IMR-90 (cell line): ENCODE results near the gene SLC30A1.

ENCODE experiments used
- BHLHE40 ChIP-seq: fragments of 150-350 bp; IDR thresholded peaks from 2 replicates; pipeline ENCODE4 v1.6.1; 2016; ENCODE audit warnings: mild to moderate bottlenecking, low read depth, low read length
- CEBPB ChIP-seq: IDR thresholded peaks from 2 replicates; pipeline ENCODE4 v1.6.1; 2012; ENCODE audit warnings: low read depth, low read length, improper control_type of control experiment
- CHD1 ChIP-seq: IDR thresholded peaks from 2 replicates; pipeline ENCODE4 v1.6.1; 2012; ENCODE audit warnings: low read depth, low read length, improper control_type of control experiment
- ELK1 ChIP-seq: fragments of 150-350 bp; IDR thresholded peaks from 2 replicates; pipeline ENCODE4 v1.6.1; 2016; ENCODE audit warnings: low read depth, mild to moderate bottlenecking, low read length, moderate library complexity, borderline replicate concordance
- FOS ChIP-seq: fragments of 150-350 bp; IDR thresholded peaks from 2 replicates; pipeline ENCODE4 v1.6.1; 2016; ENCODE audit warnings: low read depth, low read length
- MAFK ChIP-seq: IDR thresholded peaks from 2 replicates; pipeline ENCODE4 v1.6.1; 2012; ENCODE audit warnings: low read depth, low read length, improper control_type of control experiment
- MAZ ChIP-seq: IDR thresholded peaks from 2 replicates; pipeline ENCODE4 v1.6.1; 2012; ENCODE audit warnings: low read depth, mild to moderate bottlenecking, low read length, improper control_type of control experiment, moderate library complexity, borderline replicate concordance
- NFE2L2 ChIP-seq: fragments of 150-350 bp; IDR thresholded peaks from 2 replicates; pipeline ENCODE4 v1.6.1; 2016; ENCODE audit warnings: low read depth, mild to moderate bottlenecking, low read length
- POLR2A ChIP-seq: IDR thresholded peaks from 2 replicates; pipeline ENCODE4 v1.6.1; 2012; ENCODE audit warnings: mild to moderate bottlenecking, low read depth, low read length
- RAD21 ChIP-seq: IDR thresholded peaks from 2 replicates; pipeline ENCODE4 v1.6.1; 2012; ENCODE audit warnings: low read length, improper control_type of control experiment
- RCOR1 ChIP-seq: IDR thresholded peaks from 2 replicates; pipeline ENCODE4 v1.6.1; 2012; ENCODE audit warnings: mild to moderate bottlenecking, low read length, improper control_type of control experiment; ENCODE audit not compliant: insufficient replicate concordance
- RFX5 ChIP-seq: IDR thresholded peaks from 2 replicates; pipeline ENCODE4 v1.8.0; 2012; ENCODE audit warnings: low read depth, mild to moderate bottlenecking, low read length, moderate library complexity
- TF ChIP-seq, protein P1 (sequence below): conservative IDR thresholded peaks from 2 replicates; pipeline ENCODE4 v1.5.1; 2012; ENCODE audit warnings: mild to moderate bottlenecking, low read depth, low read length, improper control_type of control experiment
- TF ChIP-seq, protein P2 (sequence below): fragments of 150-350 bp; IDR thresholded peaks from 2 replicates; pipeline ENCODE4 v1.6.1; 2017; ENCODE audit warnings: mild to moderate bottlenecking, antibody characterized with exemption, low read length, low read depth

- TF ChIP-seq RAD21 (no peak), ELK1 (no peak), POLR2A (no peak), CEBPB (no peak), RCOR1 (no peak), RFX5 (no peak), MAZ (no peak), BHLHE40 (no peak), NFE2L2 (no peak), FOS (no peak), CHD1 (no peak), MAFK (no peak)
- TF ChIP-seq, protein P1, sequence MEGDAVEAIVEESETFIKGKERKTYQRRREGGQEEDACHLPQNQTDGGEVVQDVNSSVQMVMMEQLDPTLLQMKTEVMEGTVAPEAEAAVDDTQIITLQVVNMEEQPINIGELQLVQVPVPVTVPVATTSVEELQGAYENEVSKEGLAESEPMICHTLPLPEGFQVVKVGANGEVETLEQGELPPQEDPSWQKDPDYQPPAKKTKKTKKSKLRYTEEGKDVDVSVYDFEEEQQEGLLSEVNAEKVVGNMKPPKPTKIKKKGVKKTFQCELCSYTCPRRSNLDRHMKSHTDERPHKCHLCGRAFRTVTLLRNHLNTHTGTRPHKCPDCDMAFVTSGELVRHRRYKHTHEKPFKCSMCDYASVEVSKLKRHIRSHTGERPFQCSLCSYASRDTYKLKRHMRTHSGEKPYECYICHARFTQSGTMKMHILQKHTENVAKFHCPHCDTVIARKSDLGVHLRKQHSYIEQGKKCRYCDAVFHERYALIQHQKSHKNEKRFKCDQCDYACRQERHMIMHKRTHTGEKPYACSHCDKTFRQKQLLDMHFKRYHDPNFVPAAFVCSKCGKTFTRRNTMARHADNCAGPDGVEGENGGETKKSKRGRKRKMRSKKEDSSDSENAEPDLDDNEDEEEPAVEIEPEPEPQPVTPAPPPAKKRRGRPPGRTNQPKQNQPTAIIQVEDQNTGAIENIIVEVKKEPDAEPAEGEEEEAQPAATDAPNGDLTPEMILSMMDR, result no peak
- TF ChIP-seq, protein P2, sequence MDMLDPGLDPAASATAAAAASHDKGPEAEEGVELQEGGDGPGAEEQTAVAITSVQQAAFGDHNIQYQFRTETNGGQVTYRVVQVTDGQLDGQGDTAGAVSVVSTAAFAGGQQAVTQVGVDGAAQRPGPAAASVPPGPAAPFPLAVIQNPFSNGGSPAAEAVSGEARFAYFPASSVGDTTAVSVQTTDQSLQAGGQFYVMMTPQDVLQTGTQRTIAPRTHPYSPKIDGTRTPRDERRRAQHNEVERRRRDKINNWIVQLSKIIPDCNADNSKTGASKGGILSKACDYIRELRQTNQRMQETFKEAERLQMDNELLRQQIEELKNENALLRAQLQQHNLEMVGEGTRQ, result no peak
Observed at GRCh38 chr1:211547710-211548109, 31.3 kb downstream of the SLC30A1 start.
